Fibroblast of villous mesenchyme (primary cell): ENCODE results near the gene SEMA5A. TPM values are rescaled to one million over a fixed set of nuclear protein-coding genes. Genes with fewer than 3 reads are reported as not detected.

Experiments
- DNase-seq: peaks from one replicate; pipeline ENCODE4 v3.0.0-alpha.2; 2010; ENCODE audit warnings: low read depth
- H3K4me3 ChIP-seq: 2 replicates; pipeline ENCODE4 v1.5.1; 2011; ENCODE audit warnings: low read depth, mild to moderate bottlenecking, low read length
- total RNA-seq: library from RNA; depleted of rRNA; stranded (reverse); fragments of >200 nt; gene quantifications from 2 replicates; pipeline ENCODE4 v1.2.3, GENCODE V29; 2012
- TF ChIP-seq, protein P1 (sequence below): IDR thresholded peaks from 2 replicates; pipeline ENCODE4 v1.5.1; 2012; ENCODE audit warnings: low read depth, mild to moderate bottlenecking, low read length; ENCODE audit not compliant: insufficient read depth

SEMA5A gene
- total RNA-seq, 1 donor: 72.5 TPM

DNA sequence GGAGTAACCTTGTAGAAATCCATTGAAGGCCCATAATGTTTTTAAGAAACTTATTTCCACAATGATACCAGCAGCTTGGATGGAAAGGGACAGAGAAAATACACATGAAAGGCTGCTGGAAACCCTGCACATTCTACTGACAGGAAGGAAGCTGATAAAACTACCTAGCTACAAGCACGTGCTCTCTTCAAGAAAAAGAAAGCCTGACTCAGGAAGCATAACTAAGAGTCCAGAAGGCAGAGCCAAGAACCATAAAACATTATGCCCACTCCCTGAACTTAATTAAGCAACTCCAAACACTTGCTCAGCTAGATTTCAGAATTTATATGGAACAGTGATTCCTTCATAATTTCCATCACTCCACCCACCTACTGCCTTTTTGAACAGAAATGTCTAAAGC lies 430.8 kb downstream of the SEMA5A start:
- DNase-seq: peak; percentile 25
- H3K4me3 ChIP-seq: no peak overlapping the region
- TF ChIP-seq, protein P1, sequence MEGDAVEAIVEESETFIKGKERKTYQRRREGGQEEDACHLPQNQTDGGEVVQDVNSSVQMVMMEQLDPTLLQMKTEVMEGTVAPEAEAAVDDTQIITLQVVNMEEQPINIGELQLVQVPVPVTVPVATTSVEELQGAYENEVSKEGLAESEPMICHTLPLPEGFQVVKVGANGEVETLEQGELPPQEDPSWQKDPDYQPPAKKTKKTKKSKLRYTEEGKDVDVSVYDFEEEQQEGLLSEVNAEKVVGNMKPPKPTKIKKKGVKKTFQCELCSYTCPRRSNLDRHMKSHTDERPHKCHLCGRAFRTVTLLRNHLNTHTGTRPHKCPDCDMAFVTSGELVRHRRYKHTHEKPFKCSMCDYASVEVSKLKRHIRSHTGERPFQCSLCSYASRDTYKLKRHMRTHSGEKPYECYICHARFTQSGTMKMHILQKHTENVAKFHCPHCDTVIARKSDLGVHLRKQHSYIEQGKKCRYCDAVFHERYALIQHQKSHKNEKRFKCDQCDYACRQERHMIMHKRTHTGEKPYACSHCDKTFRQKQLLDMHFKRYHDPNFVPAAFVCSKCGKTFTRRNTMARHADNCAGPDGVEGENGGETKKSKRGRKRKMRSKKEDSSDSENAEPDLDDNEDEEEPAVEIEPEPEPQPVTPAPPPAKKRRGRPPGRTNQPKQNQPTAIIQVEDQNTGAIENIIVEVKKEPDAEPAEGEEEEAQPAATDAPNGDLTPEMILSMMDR: no peak

DNA sequence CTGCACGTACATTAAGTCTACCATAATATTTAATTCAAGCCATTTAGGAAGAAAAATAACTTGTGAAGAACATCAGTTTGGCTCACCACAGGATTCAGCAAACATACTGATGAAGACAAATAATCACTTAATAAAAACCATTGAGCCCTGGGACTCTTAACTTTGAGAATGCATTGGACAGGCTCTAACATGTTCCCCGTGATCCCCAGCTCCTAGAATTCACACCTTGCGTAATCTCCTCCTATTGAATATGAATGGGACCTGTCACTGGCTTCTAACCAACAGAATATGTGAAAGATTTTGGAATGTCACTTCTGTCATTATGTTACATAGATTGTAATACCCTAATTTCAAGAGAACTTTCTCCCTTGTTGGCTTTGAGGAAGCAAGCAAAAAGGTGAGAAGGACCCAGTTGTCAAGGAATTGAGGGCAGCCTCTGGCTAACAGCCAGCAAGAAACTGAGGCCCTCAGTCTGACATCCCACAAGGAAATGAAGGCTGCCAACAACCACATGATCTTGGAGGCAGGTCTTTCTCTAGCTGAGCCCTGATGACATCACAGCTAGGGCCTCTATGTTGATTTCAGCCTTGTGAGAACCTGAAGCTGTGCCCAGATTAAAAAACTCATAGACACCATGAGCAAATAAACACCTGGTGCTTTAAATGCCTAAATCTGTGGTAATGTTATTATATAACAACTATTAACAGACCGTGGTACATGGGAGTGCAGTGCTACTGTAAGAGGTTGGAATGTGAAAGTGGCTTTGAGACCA lies 433.2 kb downstream of the SEMA5A start:
- H3K4me3 ChIP-seq: no peak overlapping the region
- TF ChIP-seq, protein P1: no peak
- DNase-seq: no peak

- DNase-seq: no peak
- TF ChIP-seq, protein P1: no peak
- H3K4me3 ChIP-seq: no peak overlapping the region
These were observed 437.7 kb downstream of the SEMA5A start for GRCh38 chr5:9108162-9108561.

- peak; percentile 32 for DNase-seq
- TF ChIP-seq, protein P1: no peak
- no peak overlapping the region for H3K4me3 ChIP-seq
These were observed 440.0 kb downstream of the SEMA5A start for GRCh38 chr5:9105851-9106250.

- TF ChIP-seq, protein P1: no peak
- no peak overlapping the region for H3K4me3 ChIP-seq
- DNase-seq: no peak
These were observed 441.1 kb downstream of the SEMA5A start for GRCh38 chr5:9104571-9105339.

DNA sequence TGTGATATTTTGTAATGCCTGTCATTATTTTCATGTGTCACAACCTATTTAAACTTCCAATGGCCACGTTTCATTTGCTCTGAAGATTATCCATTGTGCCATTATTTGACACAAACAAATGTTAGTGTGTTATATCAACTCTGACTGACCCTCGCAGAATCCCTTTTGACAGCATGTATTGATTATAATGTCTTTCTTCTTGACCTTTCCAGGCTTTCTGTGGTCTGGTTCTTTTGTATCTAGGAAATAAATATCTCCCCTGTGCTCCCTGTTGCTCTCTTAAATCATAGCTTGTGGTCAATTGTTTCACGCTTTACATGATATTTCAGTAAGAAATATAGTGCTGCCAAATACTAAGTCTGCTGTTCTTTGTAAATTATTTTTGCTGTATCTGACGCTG lies 442.6 kb downstream of the SEMA5A start:
- TF ChIP-seq, protein P1: no peak
- no peak overlapping the region for H3K4me3 ChIP-seq
- DNase-seq: no peak
